ENCODE results near the gene PRKAR1A. TPM values are rescaled to one million over a fixed set of nuclear protein-coding genes. Genes with fewer than 3 reads are reported as not detected.

Gene PRKAR1A
- total RNA-seq, 1 experiment from 2014 or later, result 174 TPM

- H3K4me3 ChIP-seq (ENCODE audit: low read depth in 2 of 2, low read length in 2 of 2), result no peak overlapping the region
- H3K36me3 ChIP-seq (ENCODE audit: control insufficient read depth, insufficient read depth, low read length), result no peaks in the 10 kb centered on the region
- ATAC-seq (no peak), DNase-seq (ENCODE audit: low read depth, low spot score) (no peak)
- peaks cover 16% of the 10 kb centered on the region for H3K27me3 ChIP-seq (ENCODE audit: control insufficient read depth, insufficient read depth, low read length)
- H3K9me3 ChIP-seq (ENCODE audit: control insufficient read depth, insufficient read depth, low read depth, low read length), result no peaks in the 10 kb centered on the region
- intact Hi-C loops (cut with micrococcal nuclease; ENCODE audit: unreplicated experiment) (no loop called here), in situ Hi-C loops (cut with HindIII; ENCODE audit: low pct_unique_long_range_greater_than_20kb, low sequenced_read_pairs) (no loop called here)
- H3K27ac ChIP-seq (ENCODE audit: low read length), result no peak overlapping the region
- ChIA-PET CTCF (no interaction called here), POLR2A (no interaction called here)
- H3K4me1 ChIP-seq (ENCODE audit: control insufficient read depth, insufficient read depth, low read length), result no peaks in the 10 kb centered on the region
- BruUV-seq (replicated peaks), result no TSS peak
- no peak for TF ChIP-seq SIN3A (IDR thresholded peaks at IDR 0.05; ENCODE audit: borderline replicate concordance, insufficient read depth, low read depth, low read length)
- TF ChIP-seq TCF7L2 (IDR thresholded peaks at IDR 0.05; ENCODE audit: low read depth, low read length), result no peak
- TF ChIP-seq REST (IDR thresholded peaks at IDR 0.05; ENCODE audit: insufficient read depth in 1 of 2, low read depth in 2 of 2, low read length in 1 of 2), result no peak
- no peak for TF ChIP-seq CTCF (IDR thresholded peaks at IDR 0.05)
- TF ChIP-seq POLR2AphosphoS5 (IDR thresholded peaks at IDR 0.05; ENCODE audit: low read depth, low read length), result no peak
These were observed 86.3 kb downstream of the PRKAR1A start for GRCh38 chr17:68598545-68598961.

GRCh38 chr17:68599091-68599490 is 86.9 kb downstream of the PRKAR1A start:
- Histone ChIP-seq H3K27ac (ENCODE audit: low read length) (no peak overlapping the region), H3K36me3 (ENCODE audit: control insufficient read depth, insufficient read depth, low read length) (no peaks in the 10 kb centered on the region), H3K27me3 (ENCODE audit: control insufficient read depth, insufficient read depth, low read length) (peaks cover 16% of the 10 kb centered on the region), H3K4me3 (ENCODE audit: low read depth in 2 of 2, low read length in 2 of 2) (no peak overlapping the region), H3K4me1 (ENCODE audit: control insufficient read depth, insufficient read depth, low read length) (no peaks in the 10 kb centered on the region), H3K9me3 (ENCODE audit: control insufficient read depth, insufficient read depth, low read depth, low read length) (no peaks in the 10 kb centered on the region)
- POLR2A ChIA-PET, result no interaction called here
- intact Hi-C loops (cut with micrococcal nuclease; ENCODE audit: unreplicated experiment), result no loop called here
- no TSS peak for BruUV-seq (replicated peaks)
- DNase-seq (ENCODE audit: low read depth, low spot score) (no peak), ATAC-seq (no peak)
- CTCF ChIA-PET, result no interaction called here
- in situ Hi-C loops (cut with HindIII; ENCODE audit: low pct_unique_long_range_greater_than_20kb, low sequenced_read_pairs), result no loop called here
- TF ChIP-seq POLR2AphosphoS5 (IDR thresholded peaks at IDR 0.05; ENCODE audit: low read depth, low read length) (no peak), SIN3A (IDR thresholded peaks at IDR 0.05; ENCODE audit: borderline replicate concordance, insufficient read depth, low read depth, low read length) (no peak), CTCF (IDR thresholded peaks at IDR 0.05) (no peak), REST (IDR thresholded peaks at IDR 0.05; ENCODE audit: insufficient read depth in 1 of 2, low read depth in 2 of 2, low read length in 1 of 2) (no peak), TCF7L2 (IDR thresholded peaks at IDR 0.05; ENCODE audit: low read depth, low read length) (no peak)
